ENCODE results near the gene PI4KA. TPM values are rescaled to one million over a fixed set of nuclear protein-coding genes. Genes with fewer than 3 reads are reported as not detected.

The PI4KA gene
- total RNA-seq, 2 donors from 2014 or later = 85.4 to 112 TPM

- no peaks in the 10 kb centered on the region for H3K4me1 ChIP-seq (ENCODE audit: control insufficient read depth in 1 of 2, low read depth in 2 of 2)
- no peaks in the 10 kb centered on the region for H3K27me3 ChIP-seq (replicated peaks; ENCODE audit: insufficient read depth)
- no peak for ATAC-seq (ENCODE audit: insufficient number of reproducible peaks, low FRiP score, low read depth)
- no peaks in the 10 kb centered on the region for H3K9me3 ChIP-seq
- peaks cover 46% of the 10 kb centered on the region for H3K36me3 ChIP-seq
- no peak overlapping the region for H3K4me3 ChIP-seq
- TF ChIP-seq CTCF (IDR thresholded peaks at IDR 0.05) = no peak
- no peak for DNase-seq (ENCODE audit: low spot score)
- H3K27ac ChIP-seq = no peak overlapping the region
Measured at GRCh38 chr22:20762233-20762796, 96.3 kb downstream of the PI4KA start.

GRCh38 chr22:20761536-20761935 lies 97.1 kb downstream of the PI4KA start:
- no peak for ATAC-seq (ENCODE audit: insufficient number of reproducible peaks, low FRiP score, low read depth)
- Histone ChIP-seq H3K4me3 (no peak overlapping the region), H3K9me3 (no peaks in the 10 kb centered on the region), H3K27me3 (replicated peaks; ENCODE audit: insufficient read depth) (no peaks in the 10 kb centered on the region), H3K4me1 (ENCODE audit: control insufficient read depth in 1 of 2, low read depth in 2 of 2) (no peaks in the 10 kb centered on the region), H3K36me3 (peaks cover 46% of the 10 kb centered on the region), H3K27ac (no peak overlapping the region)
- TF ChIP-seq CTCF (IDR thresholded peaks at IDR 0.05) = no peak
- DNase-seq (ENCODE audit: low spot score) = no peak

GRCh38 chr22:20760084-20760483 lies 98.5 kb downstream of the PI4KA start:
- Histone ChIP-seq H3K4me3 (no peak overlapping the region), H3K27ac (no peak overlapping the region), H3K27me3 (replicated peaks; ENCODE audit: insufficient read depth) (no peaks in the 10 kb centered on the region), H3K36me3 (peaks cover 42% of the 10 kb centered on the region), H3K4me1 (ENCODE audit: control insufficient read depth in 1 of 2, low read depth in 2 of 2) (no peaks in the 10 kb centered on the region), H3K9me3 (no peaks in the 10 kb centered on the region)
- no peak for TF ChIP-seq CTCF (IDR thresholded peaks at IDR 0.05)
- ATAC-seq (ENCODE audit: insufficient number of reproducible peaks, low FRiP score, low read depth) = no peak
- no peak for DNase-seq (ENCODE audit: low spot score)

- Histone ChIP-seq H3K4me1 (ENCODE audit: control insufficient read depth in 1 of 2, low read depth in 2 of 2) (no peaks in the 10 kb centered on the region), H3K36me3 (peaks cover 36% of the 10 kb centered on the region), H3K4me3 (no peak overlapping the region), H3K27ac (no peak overlapping the region), H3K27me3 (replicated peaks; ENCODE audit: insufficient read depth) (no peaks in the 10 kb centered on the region), H3K9me3 (no peaks in the 10 kb centered on the region)
- DNase-seq (ENCODE audit: low spot score) = no peak
- no peak for ATAC-seq (ENCODE audit: insufficient number of reproducible peaks, low FRiP score, low read depth)
- TF ChIP-seq CTCF (IDR thresholded peaks at IDR 0.05) = no peak
Measured at GRCh38 chr22:20758688-20759087, 99.9 kb downstream of the PI4KA start.

- H3K9me3 ChIP-seq = no peaks in the 10 kb centered on the region
- TF ChIP-seq CTCF (IDR thresholded peaks at IDR 0.05) = no peak
- ATAC-seq (ENCODE audit: insufficient number of reproducible peaks, low FRiP score, low read depth) = no peak
- no peaks in the 10 kb centered on the region for H3K4me1 ChIP-seq (ENCODE audit: control insufficient read depth in 1 of 2, low read depth in 2 of 2)
- no peak overlapping the region for H3K4me3 ChIP-seq
- H3K27ac ChIP-seq = no peak overlapping the region
- peaks cover 33% of the 10 kb centered on the region for H3K36me3 ChIP-seq
- DNase-seq (ENCODE audit: low spot score) = no peak
- H3K27me3 ChIP-seq (replicated peaks; ENCODE audit: insufficient read depth) = no peaks in the 10 kb centered on the region
Measured at GRCh38 chr22:20756846-20757245, 101.8 kb downstream of the PI4KA start.
